ENCODE results near the gene MPZL3. TPM values are rescaled to one million over a fixed set of nuclear protein-coding genes. Genes with fewer than 3 reads are reported as not detected.

Gene MPZL3
- total and polyA plus RNA-seq, 12 donors, result 1.7 to 4.2 (median 2.4) TPM

GRCh38 chr11:118263112-118263511 is 10.9 kb upstream of the MPZL3 start:
- H3K4me1 ChIP-seq, result peaks cover 0 to 28% (median 13%) of the 10 kb centered on the region in 9 donors
- no peak for DNase-seq
- H3K4me3 ChIP-seq, result peak overlapping the region in 6 of 10 donors; percentile 49 to 57 (median 50)
- TF ChIP-seq CTCF (IDR thresholded peaks at IDR 0.05), result no peak
- 81 to 91% methylated on average over 4 of the region's 4 CpGs for WGBS, 2 donors
- H3K36me3 ChIP-seq, result peaks cover 0 to 14% (median 0%) of the 10 kb centered on the region in 9 donors
- H3K9me3 ChIP-seq, result no peaks in the 10 kb centered on the region
- intact Hi-C loops (cut with DNase I), result no loop called here
- H3K27ac ChIP-seq, result peak overlapping the region in 1 of 10 donors; percentile 47
- peaks cover 0 to 25% (median 6%) of the 10 kb centered on the region in 7 donors for H3K27me3 ChIP-seq
- no peak for ATAC-seq

GRCh38 chr11:118260353-118260752 is 8.2 kb upstream of the MPZL3 start:
- H3K27me3 ChIP-seq, result peaks cover 0 to 20% (median 6%) of the 10 kb centered on the region in 7 donors

GRCh38 chr11:118259138-118259537 is 7.0 kb upstream of the MPZL3 start:
- ATAC-seq (no peak), DNase-seq (no peak)
- Histone ChIP-seq H3K36me3 (peaks cover 0 to 19% (median 0%) of the 10 kb centered on the region in 9 donors), H3K9me3 (no peaks in the 10 kb centered on the region), H3K27me3 (peaks cover 0 to 14% (median 6%) of the 10 kb centered on the region in 7 donors), H3K4me3 (no peak overlapping the region), H3K27ac (no peak overlapping the region), H3K4me1 (peaks cover 0 to 19% (median 5%) of the 10 kb centered on the region in 9 donors)
- 96 to 100% methylated on average over 1 of the region's 1 CpG for WGBS, 2 donors
- TF ChIP-seq CTCF (IDR thresholded peaks at IDR 0.05), result no peak
- intact Hi-C loops (cut with DNase I), result loop anchor here in 1 of 10 donors (5.0 kb wide), 1 partner anchor 62 kb away; no protein-coding TSS in a partner anchor

More at GRCh38 chr11:118260353-118260752, 8.2 kb upstream of the MPZL3 start:
- H3K27ac ChIP-seq, result no peak overlapping the region
- H3K36me3 ChIP-seq, result peaks cover 0 to 17% (median 0%) of the 10 kb centered on the region in 9 donors
- no peak for DNase-seq
- ATAC-seq, result no peak
- no peaks in the 10 kb centered on the region for H3K9me3 ChIP-seq
- intact Hi-C loops (cut with DNase I), result no loop called here
- H3K4me1 ChIP-seq, result peaks cover 0 to 23% (median 7%) of the 10 kb centered on the region in 9 donors
- WGBS, 2 donors, result 89 to 91% methylated on average over 3 of the region's 3 CpGs
- no peak overlapping the region for H3K4me3 ChIP-seq
- no peak for TF ChIP-seq CTCF (IDR thresholded peaks at IDR 0.05)

GRCh38 chr11:118258410-118258809 is 6.2 kb upstream of the MPZL3 start:
- no peaks in the 10 kb centered on the region for H3K9me3 ChIP-seq
- peak in 1 of 9 donors; percentile 13 for TF ChIP-seq CTCF (IDR thresholded peaks at IDR 0.05)
- WGBS, 2 donors, result 0 to 81% methylated on average over 1 of the region's 1 CpG
- no peak overlapping the region for H3K27ac ChIP-seq
- ATAC-seq (no peak), DNase-seq (no peak)
- intact Hi-C loops (cut with DNase I), result loop anchor here in 1 of 10 donors (5.0 kb wide), 1 partner anchor 61 kb away; no protein-coding TSS in a partner anchor
- H3K27me3 ChIP-seq, result peaks cover 0 to 12% (median 6%) of the 10 kb centered on the region in 7 donors
- peaks cover 0 to 19% (median 0%) of the 10 kb centered on the region in 9 donors for H3K36me3 ChIP-seq
- no peak overlapping the region for H3K4me3 ChIP-seq
- H3K4me1 ChIP-seq, result peaks cover 0 to 12% (median 0%) of the 10 kb centered on the region in 9 donors
